Endothelial cell (in vitro differentiated cells): ENCODE data around the gene CASP8. TPM values are rescaled to one million over a fixed set of nuclear protein-coding genes. Genes with fewer than 3 reads are reported as not detected.

Experiments
- DNase-seq: peaks from one replicate; pipeline ENCODE4 v3.0.0; 2021; ENCODE audit warnings: low spot score
- H3K27ac Mint-ChIP-seq: one replicate; pipeline ENCODE4 v1.8.0; 2021; ENCODE audit warnings: mixed read lengths, inconsistent platforms; ENCODE audit not compliant: unreplicated experiment
- H3K27me3 Mint-ChIP-seq: one replicate; pipeline ENCODE4 v1.8.0; 2021; ENCODE audit warnings: mild to moderate bottlenecking, moderate library complexity, mixed read lengths, inconsistent platforms; ENCODE audit not compliant: unreplicated experiment
- H3K36me3 Mint-ChIP-seq: one replicate; pipeline ENCODE4 v1.8.0; 2021; ENCODE audit warnings: mild to moderate bottlenecking, low read depth, mixed read lengths, inconsistent platforms; ENCODE audit not compliant: unreplicated experiment
- H3K4me1 Mint-ChIP-seq: one replicate; pipeline ENCODE4 v1.8.0; 2021; ENCODE audit warnings: mild to moderate bottlenecking, mixed read lengths, inconsistent platforms; ENCODE audit not compliant: unreplicated experiment
- H3K4me3 Mint-ChIP-seq: one replicate; pipeline ENCODE4 v1.8.0; 2021; ENCODE audit warnings: mild to moderate bottlenecking, mixed read lengths, inconsistent platforms; ENCODE audit not compliant: unreplicated experiment
- H3K9me3 Mint-ChIP-seq: one replicate; pipeline ENCODE4 v1.8.0; 2021; ENCODE audit warnings: mixed read lengths, inconsistent platforms; ENCODE audit not compliant: unreplicated experiment
- total RNA-seq: library from RNA; stranded (reverse); fragmentation: NEBNext Ultra II Directional; extraction: Animal tissue kit (Norgen Biotek cat#: 25700); gene quantifications from one replicate; pipeline ENCODE4 v1.2.1, GENCODE V29; 2021; ENCODE audit not compliant: unreplicated experiment
- TF ChIP-seq, protein P1 (sequence below): fragments of 200-600 bp; sonication (generic); IDR thresholded peaks from one replicate; pipeline ENCODE4 v1.5.0; 2021; ENCODE audit warnings: antibody characterized with exemption; ENCODE audit not compliant: unreplicated experiment

The CASP8 gene
- total RNA-seq, 1 donor from 2014 or later, result 14.9 TPM

DNA sequence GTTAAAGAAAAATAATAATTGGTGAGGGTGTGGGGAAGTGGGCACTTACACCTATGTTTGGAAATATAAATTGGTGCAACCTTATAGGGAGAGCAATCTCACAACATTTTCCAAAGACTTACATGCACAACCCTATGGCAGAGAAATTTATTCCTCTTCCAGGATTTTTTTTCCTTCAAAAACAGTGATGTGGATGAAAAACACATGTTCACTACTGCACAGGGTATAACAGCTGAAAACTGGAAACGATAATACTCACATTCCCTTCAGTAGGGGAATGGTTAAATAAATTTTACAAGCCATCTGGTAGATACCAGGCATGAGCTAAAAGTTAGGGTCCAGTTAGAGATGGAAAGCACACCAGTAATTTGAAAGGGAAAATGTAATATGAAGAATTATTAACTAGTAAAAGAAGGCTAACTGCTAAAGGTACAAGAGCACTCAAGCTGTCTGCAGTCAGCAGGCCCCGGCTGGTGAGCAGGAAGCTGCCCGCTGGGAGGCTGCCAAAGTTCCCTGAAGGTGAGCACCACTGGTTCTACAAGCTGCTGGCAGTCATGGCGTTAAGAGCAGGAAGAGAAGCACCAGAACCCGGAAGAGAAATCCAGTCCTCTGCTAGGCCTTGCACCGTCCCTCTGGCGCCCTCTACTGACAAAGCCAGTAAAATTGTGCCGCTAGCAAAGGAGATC lies 28.4 kb upstream of the CASP8 start:
- Mint-ChIP-seq H3K4me3 (no peak overlapping the region), H3K9me3 (no peaks in the 10 kb centered on the region), H3K36me3 (no peaks in the 10 kb centered on the region), H3K27ac (peak overlapping the region; percentile 72), H3K27me3 (no peaks in the 10 kb centered on the region), H3K4me1 (peaks cover 23% of the 10 kb centered on the region)
- TF ChIP-seq, protein P1, sequence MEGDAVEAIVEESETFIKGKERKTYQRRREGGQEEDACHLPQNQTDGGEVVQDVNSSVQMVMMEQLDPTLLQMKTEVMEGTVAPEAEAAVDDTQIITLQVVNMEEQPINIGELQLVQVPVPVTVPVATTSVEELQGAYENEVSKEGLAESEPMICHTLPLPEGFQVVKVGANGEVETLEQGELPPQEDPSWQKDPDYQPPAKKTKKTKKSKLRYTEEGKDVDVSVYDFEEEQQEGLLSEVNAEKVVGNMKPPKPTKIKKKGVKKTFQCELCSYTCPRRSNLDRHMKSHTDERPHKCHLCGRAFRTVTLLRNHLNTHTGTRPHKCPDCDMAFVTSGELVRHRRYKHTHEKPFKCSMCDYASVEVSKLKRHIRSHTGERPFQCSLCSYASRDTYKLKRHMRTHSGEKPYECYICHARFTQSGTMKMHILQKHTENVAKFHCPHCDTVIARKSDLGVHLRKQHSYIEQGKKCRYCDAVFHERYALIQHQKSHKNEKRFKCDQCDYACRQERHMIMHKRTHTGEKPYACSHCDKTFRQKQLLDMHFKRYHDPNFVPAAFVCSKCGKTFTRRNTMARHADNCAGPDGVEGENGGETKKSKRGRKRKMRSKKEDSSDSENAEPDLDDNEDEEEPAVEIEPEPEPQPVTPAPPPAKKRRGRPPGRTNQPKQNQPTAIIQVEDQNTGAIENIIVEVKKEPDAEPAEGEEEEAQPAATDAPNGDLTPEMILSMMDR, result peak; percentile 89
- peak; percentile 95 for DNase-seq

DNA sequence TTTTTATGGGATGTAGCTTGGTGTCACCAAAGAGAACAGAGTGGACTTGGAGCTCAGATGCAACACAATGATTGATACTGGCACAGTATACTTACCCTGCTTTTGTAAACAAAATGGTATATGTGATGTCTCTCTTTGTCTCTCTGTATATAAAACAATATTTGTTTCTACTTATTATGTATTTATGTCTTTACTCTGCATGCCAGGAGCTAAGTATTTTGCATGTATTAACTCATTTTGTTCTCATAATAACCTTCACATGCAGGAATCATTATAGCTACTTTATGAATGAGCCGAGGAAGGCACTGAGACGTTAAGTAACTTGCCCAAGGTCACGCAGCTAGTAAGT lies 27.9 kb upstream of the CASP8 start:
- Mint-ChIP-seq H3K4me3 (no peak overlapping the region), H3K36me3 (no peaks in the 10 kb centered on the region), H3K9me3 (no peaks in the 10 kb centered on the region), H3K4me1 (peaks cover 23% of the 10 kb centered on the region), H3K27ac (peak overlapping the region; percentile 72), H3K27me3 (no peaks in the 10 kb centered on the region)
- no peak for DNase-seq
- TF ChIP-seq, protein P1, result peak; percentile 41

- no peaks in the 10 kb centered on the region for H3K27me3 Mint-ChIP-seq
- no peak for DNase-seq
- H3K9me3 Mint-ChIP-seq, result no peaks in the 10 kb centered on the region
- peak overlapping the region; percentile 7 for H3K27ac Mint-ChIP-seq
- no peak overlapping the region for H3K4me3 Mint-ChIP-seq
- no peaks in the 10 kb centered on the region for H3K36me3 Mint-ChIP-seq
- TF ChIP-seq, protein P1, result no peak
- peaks cover 28% of the 10 kb centered on the region for H3K4me1 Mint-ChIP-seq
Measured at GRCh38 chr2:201233192-201233811, 27.0 kb upstream of the CASP8 start.

DNA sequence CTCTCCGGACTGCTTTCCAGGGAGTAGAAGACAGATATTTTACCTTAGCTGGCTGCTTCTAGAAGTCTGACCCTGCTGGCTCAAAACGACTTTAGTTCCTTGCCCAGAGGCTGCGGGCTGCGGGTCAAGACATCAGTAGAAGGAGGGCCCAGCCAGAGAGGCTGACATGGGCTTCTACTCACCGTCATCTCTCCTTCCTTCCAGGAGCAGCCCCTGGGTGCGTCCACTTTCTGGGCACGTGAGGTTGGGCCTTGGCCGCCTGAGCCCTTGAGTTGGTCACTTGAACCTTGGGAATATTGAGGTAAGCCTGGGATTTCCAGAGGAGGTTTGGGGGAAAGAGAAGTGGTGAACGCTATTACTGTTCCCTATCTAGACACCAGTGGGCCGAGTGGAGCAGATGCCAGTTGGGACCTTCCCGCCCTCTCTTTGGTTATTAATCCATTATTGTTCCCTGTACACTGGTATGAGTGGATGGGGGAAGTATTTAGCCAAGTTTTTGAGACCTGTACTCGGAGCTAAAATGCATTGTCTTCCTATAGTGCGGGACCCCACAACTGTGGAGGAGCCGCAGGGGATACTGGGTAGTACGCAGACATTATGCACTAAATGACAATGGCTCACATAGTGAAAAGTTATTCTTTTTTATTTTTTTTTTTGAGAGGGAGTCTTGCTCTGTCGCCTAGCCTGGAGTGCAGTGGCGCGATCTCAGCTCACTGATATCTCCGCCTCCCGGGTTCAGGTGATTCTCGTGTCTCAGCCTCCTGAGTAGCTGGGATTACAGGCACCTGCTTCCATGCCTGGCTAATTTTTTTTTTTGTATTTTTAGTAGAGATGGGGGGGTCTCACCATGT lies 26.3 kb upstream of the CASP8 start:
- H3K9me3 Mint-ChIP-seq, result no peaks in the 10 kb centered on the region
- no peak for DNase-seq
- no peaks in the 10 kb centered on the region for H3K27me3 Mint-ChIP-seq
- no peak overlapping the region for H3K27ac Mint-ChIP-seq
- no peak overlapping the region for H3K4me3 Mint-ChIP-seq
- peaks cover 21% of the 10 kb centered on the region for H3K4me1 Mint-ChIP-seq
- no peaks in the 10 kb centered on the region for H3K36me3 Mint-ChIP-seq
- TF ChIP-seq, protein P1, result no peak

DNA sequence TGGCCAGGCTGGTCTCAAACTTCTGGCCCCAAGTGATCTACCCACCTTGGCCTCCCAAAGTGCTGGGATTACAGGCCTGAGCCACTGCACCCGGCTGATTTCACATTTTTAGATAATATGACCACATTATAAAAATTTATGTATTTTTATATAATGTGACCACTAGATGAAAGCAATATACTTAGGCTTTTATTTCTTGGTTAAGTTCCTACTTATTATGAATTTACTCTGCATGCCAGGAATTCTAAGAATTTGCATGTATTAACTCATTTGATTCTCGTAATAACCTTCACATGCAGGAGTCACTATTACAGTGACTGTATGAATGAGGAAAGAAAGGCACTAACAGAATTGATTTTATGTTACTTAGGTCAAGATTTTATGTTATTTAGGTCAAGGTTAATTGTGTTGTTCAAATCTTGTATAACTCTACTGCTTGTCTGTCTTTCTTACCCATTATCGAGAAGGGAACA lies 25.6 kb upstream of the CASP8 start:
- Mint-ChIP-seq H3K4me3 (no peak overlapping the region), H3K27me3 (no peaks in the 10 kb centered on the region), H3K36me3 (no peaks in the 10 kb centered on the region), H3K9me3 (no peaks in the 10 kb centered on the region), H3K4me1 (peaks cover 20% of the 10 kb centered on the region), H3K27ac (no peak overlapping the region)
- TF ChIP-seq, protein P1, result no peak
- DNase-seq, result no peak
